MG63 (cell line): ENCODE results near the gene UFSP2. TPM values are rescaled to one million over a fixed set of nuclear protein-coding genes. Genes with fewer than 3 reads are reported as not detected.

Source experiments
- total RNA-seq: library from RNA; depleted of rRNA; stranded (reverse); fragments of >200 nt; shearing (Covaris generic); gene quantifications from 2 replicates; pipeline ENCODE4 v1.2.3, GENCODE V29; 2014; ENCODE audit warnings: low replicate concordance; rRNA removed

UFSP2 gene
- total RNA-seq, 1 experiment from 2014 or later, result 19.9 TPM

Other genes with a start within 250 kb of the UFSP2 start
- 15.0 and 24.3 TPM in 2 replicates for gene CFAP97, start 222.0 kb downstream of the UFSP2 start, total RNA-seq
- gene SNX25, start 216.4 kb downstream of the UFSP2 start, total RNA-seq, result 8.2 and 9.0 TPM in 2 replicates
- gene LRP2BP, start 30.0 kb downstream of the UFSP2 start, total RNA-seq, result 0.43 TPM in 1 of 2 replicates, not detected in the other
- gene ANKRD37, start 29.1 kb downstream of the UFSP2 start, total RNA-seq, result 1.2 and 1.7 TPM in 2 replicates
- gene CCDC110, start 45.8 kb upstream of the UFSP2 start, total RNA-seq, result not detected in 2 replicates
- 0.26 TPM in 1 of 2 replicates, not detected in the other for gene PDLIM3, start 109.5 kb upstream of the UFSP2 start, total RNA-seq